AG04450 (cell line): ENCODE data around the gene HLTF. TPM values are rescaled to one million over a fixed set of nuclear protein-coding genes. Genes with fewer than 3 reads are reported as not detected.

Experiments
- CTCF ChIA-PET: fragments of 300-600, 350-600 bp; formaldehyde crosslinking; extraction: SDS; loops from one replicate; lab custom pipeline; 2022; ENCODE audit warnings: antibody characterized with exemption, inconsistent platforms; lab: Charles Lee
- POLR2A ChIA-PET: fragments of 350-600 bp; formaldehyde crosslinking; extraction: SDS; loops from one replicate; lab custom pipeline; 2021; ENCODE audit warnings: antibody characterized with exemption, inconsistent platforms; lab: Yijun Ruan, JAX
- DNase-seq: peaks from one replicate; pipeline ENCODE4 v3.0.0-alpha.2; 2011; ENCODE audit warnings: low read depth, low spot score
- H3K27ac ChIP-seq: one replicate; pipeline ENCODE4 v1.5.1; 2012; ENCODE audit warnings: low read depth, low read length, control low read depth
- H3K27me3 ChIP-seq: one replicate; pipeline ENCODE4 v1.6.0; 2012; ENCODE audit warnings: low read length; ENCODE audit not compliant: control insufficient read depth, insufficient read depth
- H3K4me3 ChIP-seq: 2 replicates; pipeline ENCODE4 v1.5.1; 2011; ENCODE audit warnings: mild to moderate bottlenecking, low read depth, low read length, control low read depth
- H3K9me3 ChIP-seq: 2 replicates; pipeline ENCODE4 v1.5.1; 2012; ENCODE audit warnings: low read length; ENCODE audit not compliant: control insufficient read depth, insufficient read depth
- polyA plus RNA-seq: library from polyadenylated mRNA; depleted of rRNA; stranded (reverse); fragments of >200 nt; gene quantifications from 2 replicates; pipeline ENCODE4 v1.2.3, GENCODE V29; 2011
- TF ChIP-seq, protein P1 (sequence below): IDR thresholded peaks from 2 replicates; pipeline ENCODE4 v1.5.1; 2011; ENCODE audit warnings: low read depth, low read length, control low read depth, inconsistent platforms

HLTF gene
- polyA plus RNA-seq, 1 experiment = 30.5 TPM

- DNase-seq = no peak
- Histone ChIP-seq H3K27me3 (no peaks in the 10 kb centered on the region), H3K9me3 (no peaks in the 10 kb centered on the region), H3K27ac (peak overlapping the region; percentile 72), H3K4me3 (no peak overlapping the region)
- ChIA-PET POLR2A (no interaction called here), CTCF (interaction anchor here (1.0 kb wide), 1 partner anchor 11 kb away, joined by 3 read pairs; no protein-coding TSS in a partner anchor)
- TF ChIP-seq, protein P1, sequence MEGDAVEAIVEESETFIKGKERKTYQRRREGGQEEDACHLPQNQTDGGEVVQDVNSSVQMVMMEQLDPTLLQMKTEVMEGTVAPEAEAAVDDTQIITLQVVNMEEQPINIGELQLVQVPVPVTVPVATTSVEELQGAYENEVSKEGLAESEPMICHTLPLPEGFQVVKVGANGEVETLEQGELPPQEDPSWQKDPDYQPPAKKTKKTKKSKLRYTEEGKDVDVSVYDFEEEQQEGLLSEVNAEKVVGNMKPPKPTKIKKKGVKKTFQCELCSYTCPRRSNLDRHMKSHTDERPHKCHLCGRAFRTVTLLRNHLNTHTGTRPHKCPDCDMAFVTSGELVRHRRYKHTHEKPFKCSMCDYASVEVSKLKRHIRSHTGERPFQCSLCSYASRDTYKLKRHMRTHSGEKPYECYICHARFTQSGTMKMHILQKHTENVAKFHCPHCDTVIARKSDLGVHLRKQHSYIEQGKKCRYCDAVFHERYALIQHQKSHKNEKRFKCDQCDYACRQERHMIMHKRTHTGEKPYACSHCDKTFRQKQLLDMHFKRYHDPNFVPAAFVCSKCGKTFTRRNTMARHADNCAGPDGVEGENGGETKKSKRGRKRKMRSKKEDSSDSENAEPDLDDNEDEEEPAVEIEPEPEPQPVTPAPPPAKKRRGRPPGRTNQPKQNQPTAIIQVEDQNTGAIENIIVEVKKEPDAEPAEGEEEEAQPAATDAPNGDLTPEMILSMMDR = no peak
Observed at GRCh38 chr3:149004622-149005021, 81.7 kb downstream of the HLTF start.

- TF ChIP-seq, protein P1 = no peak
- DNase-seq = no peak
- no peak overlapping the region for H3K27ac ChIP-seq
- no peaks in the 10 kb centered on the region for H3K9me3 ChIP-seq
- CTCF ChIA-PET = interaction anchor here (0.7 kb wide), 1 partner anchor 286 kb away, joined by 4 read pairs; no protein-coding TSS in a partner anchor
- no peak overlapping the region for H3K4me3 ChIP-seq
- POLR2A ChIA-PET = no interaction called here
- H3K27me3 ChIP-seq = no peaks in the 10 kb centered on the region
Observed at GRCh38 chr3:149003653-149004305, 82.6 kb downstream of the HLTF start.

DNA sequence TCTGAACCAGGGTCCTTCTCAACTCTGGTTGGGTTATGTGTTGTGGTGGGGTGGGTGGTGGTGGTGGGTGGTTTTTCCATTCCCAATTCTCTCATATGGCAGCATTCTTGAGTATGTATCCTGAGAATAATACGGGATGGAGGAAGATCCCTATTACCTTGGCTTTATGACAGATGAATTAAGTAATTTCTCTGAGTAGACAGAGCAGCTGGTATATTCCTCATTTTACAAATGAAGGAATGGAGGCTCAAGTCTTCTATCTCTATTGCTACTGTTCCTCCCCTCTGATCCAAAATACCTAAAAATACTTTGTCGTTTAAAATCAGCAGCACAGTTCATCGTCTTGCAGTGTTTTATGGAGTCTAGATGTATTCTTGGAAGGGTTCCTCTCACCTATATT, 84.6 kb downstream of the HLTF start:
- ChIA-PET POLR2A (no interaction called here), CTCF (interaction anchor here (1.0 to 1.1 kb wide), 2 partner anchors 11 to 46 kb away, joined by 3 to 7 read pairs; partner anchors contain the start of gene GYG1)

DNA sequence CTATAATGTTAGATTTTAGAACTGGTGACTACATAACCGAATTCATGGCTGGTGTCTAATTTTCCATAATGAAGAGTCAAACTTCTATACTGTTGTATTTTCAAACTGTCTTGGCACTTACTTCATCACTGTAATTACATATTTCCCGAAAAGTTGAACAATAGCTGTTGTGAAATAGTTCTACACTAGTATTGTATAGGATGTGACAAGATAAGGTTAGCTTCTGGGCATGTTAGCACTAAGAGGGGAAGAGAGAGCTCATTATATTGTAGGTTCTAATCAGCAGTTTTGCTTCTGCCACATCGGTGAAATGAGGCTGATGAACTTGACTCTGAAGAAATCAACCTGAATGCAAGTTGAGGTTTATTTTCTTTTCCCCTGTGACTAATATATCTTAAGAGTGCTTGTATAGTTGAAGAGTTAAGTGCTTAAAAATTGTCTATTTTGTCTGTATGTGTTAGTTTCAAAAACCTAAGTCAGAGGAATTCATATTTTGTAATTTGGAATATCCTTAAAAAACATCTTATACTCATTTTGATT, 86.1 kb downstream of the HLTF start:
- Histone ChIP-seq H3K9me3 (no peaks in the 10 kb centered on the region), H3K27ac (no peak overlapping the region), H3K27me3 (no peaks in the 10 kb centered on the region), H3K4me3 (no peak overlapping the region)
- ChIA-PET POLR2A (interaction anchor here (1.7 kb wide), 1 partner anchor 45 kb away, joined by 8 read pairs; no protein-coding TSS in a partner anchor), CTCF (interaction anchor here (0.6 kb wide), 1 partner anchor 156 kb away, joined by 3 read pairs; no protein-coding TSS in a partner anchor)
- DNase-seq = no peak
- TF ChIP-seq, protein P1 = no peak

More for the DNA sequence above, 84.6 kb downstream of the HLTF start:
- no peaks in the 10 kb centered on the region for H3K27me3 ChIP-seq
- no peak overlapping the region for H3K27ac ChIP-seq
- TF ChIP-seq, protein P1 = no peak
- no peak for DNase-seq
- H3K4me3 ChIP-seq = no peak overlapping the region
- H3K9me3 ChIP-seq = no peaks in the 10 kb centered on the region

- no peak for DNase-seq
- TF ChIP-seq, protein P1 = no peak
- H3K27me3 ChIP-seq = no peaks in the 10 kb centered on the region
- no peak overlapping the region for H3K4me3 ChIP-seq
- ChIA-PET POLR2A (interaction anchor here (1.7 kb wide), 1 partner anchor 44 kb away, joined by 8 read pairs; no protein-coding TSS in a partner anchor), CTCF (interaction anchor here (0.6 kb wide), 1 partner anchor 157 kb away, joined by 3 read pairs; no protein-coding TSS in a partner anchor)
- H3K9me3 ChIP-seq = no peaks in the 10 kb centered on the region
- no peak overlapping the region for H3K27ac ChIP-seq
Observed at GRCh38 chr3:148999806-149000205, 86.5 kb downstream of the HLTF start.
